Measurements from ENCODE around the gene DENND2D.

DENND2D gene, protein sequence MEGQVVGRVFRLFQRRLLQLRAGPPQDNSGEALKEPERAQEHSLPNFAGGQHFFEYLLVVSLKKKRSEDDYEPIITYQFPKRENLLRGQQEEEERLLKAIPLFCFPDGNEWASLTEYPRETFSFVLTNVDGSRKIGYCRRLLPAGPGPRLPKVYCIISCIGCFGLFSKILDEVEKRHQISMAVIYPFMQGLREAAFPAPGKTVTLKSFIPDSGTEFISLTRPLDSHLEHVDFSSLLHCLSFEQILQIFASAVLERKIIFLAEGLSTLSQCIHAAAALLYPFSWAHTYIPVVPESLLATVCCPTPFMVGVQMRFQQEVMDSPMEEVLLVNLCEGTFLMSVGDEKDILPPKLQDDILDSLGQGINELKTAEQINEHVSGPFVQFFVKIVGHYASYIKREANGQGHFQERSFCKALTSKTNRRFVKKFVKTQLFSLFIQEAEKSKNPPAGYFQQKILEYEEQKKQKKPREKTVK

DNA sequence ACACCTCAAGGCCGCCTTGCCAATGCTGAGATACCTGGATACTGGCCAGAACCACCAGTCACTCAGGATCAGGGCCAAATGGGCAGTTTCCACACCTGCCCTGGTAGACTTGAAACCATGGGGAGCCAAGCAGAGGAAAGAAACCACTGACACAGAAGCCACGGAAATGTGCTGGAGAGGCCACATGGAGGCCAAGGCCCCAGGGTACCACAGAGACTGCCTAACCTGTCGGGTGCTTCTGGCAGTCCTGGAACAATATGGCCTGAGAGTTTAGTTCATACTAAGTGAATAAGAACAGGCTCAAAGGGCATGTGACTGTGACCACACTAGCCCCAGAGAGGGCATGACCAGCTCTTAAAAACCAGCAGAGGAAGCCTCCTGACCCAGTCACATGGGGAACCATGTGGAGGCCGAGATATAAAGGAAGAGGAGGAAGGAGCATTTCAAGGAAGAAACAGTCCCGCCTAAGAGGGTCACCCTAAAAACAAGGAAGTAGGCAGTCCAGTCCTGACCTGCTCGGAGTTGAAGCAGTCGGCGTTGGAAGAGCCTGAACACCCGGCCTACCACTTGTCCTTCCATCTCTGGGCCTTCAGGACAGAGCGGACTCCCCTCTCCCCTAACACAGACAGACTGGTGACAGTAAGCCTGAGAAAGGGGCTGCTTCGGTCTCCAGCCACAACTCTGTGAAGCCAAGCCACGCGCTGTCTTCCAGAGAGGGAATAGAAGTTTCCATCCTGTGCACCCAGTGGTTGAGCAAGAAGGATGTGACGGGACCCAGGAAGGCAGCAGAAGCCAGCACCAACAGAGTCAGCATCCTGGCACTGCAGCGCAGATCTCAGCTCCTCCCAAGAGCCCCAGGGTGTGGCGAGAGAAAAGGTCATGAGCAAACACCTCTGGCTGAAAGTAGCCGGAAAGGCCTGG, at the start of gene DENND2D:
Gene DENND2D, minus strand, starts transcription at position 766 of the 921 bp plus-strand sequence. Its CDS starts 187 bp downstream, at position 579.
- DNase-seq (ENCODE audit: low spot score) (no peak), FAIRE-seq (no peak)

- no peak for FAIRE-seq
- no peak for DNase-seq (ENCODE audit: low spot score)
These were observed 49.5 kb upstream of the DENND2D start for GRCh38 chr1:111249960-111250359.

GRCh38 chr1:111247125-111247838, 46.8 kb upstream of the DENND2D start:
- no peak for FAIRE-seq
- no peak for DNase-seq (ENCODE audit: low spot score)

DNA sequence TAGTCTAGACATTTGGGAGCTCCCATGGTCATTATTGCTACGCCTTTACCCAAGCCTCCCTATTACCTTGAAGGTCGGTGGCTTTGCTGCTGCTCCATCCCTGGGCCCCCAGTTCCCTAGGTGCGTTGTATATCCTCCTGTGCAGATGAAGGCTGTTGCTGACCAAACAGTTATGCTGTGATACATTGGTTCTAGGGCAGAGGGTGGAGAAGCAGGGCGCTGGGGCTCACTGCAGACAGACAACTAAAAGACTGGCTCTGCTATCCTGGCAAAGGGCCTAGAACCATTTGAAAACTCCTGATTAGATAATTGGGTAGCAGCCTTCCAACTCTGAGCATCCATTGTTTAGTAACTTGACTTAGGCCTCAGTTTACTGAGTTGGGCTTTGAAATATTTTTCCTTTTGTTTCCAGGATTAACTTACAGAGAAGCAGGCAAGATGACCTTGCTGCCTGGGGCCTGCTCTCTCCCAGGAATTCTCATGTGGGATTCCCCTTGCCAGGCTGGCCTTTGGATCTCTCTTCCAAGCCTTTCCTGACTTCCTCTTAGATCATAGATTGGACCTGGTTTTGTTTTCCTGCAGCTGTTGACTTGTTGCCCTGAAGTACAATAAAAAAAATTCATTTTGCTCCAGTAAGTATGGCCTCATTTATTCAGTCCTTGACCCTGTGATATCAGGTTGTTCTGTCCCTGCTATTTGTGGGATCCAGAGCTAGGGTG, 42.5 kb upstream of the DENND2D start:
- DNase-seq (ENCODE audit: low spot score) (no peak), FAIRE-seq (no peak)

DNA sequence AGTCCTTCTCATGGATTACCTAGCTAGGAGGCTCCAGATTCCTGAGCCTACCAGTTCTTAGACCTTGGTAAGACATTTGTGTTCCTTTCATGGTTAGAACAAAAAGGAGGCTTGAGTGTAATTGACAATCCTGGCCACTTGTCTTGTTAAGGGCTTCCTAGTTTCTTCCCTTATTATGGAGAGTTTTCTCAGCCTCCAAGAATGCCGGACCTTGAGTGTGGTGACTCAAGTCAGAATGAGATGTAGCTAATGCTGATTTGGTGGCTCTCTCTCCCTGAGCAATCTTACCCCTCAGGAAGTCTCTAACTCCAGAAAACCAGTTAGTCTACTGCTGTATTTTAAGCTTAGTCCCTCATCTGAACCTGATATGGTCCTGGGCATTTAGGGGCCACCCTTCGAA, 41.4 kb upstream of the DENND2D start:
- no peak for DNase-seq (ENCODE audit: low spot score)

DNA sequence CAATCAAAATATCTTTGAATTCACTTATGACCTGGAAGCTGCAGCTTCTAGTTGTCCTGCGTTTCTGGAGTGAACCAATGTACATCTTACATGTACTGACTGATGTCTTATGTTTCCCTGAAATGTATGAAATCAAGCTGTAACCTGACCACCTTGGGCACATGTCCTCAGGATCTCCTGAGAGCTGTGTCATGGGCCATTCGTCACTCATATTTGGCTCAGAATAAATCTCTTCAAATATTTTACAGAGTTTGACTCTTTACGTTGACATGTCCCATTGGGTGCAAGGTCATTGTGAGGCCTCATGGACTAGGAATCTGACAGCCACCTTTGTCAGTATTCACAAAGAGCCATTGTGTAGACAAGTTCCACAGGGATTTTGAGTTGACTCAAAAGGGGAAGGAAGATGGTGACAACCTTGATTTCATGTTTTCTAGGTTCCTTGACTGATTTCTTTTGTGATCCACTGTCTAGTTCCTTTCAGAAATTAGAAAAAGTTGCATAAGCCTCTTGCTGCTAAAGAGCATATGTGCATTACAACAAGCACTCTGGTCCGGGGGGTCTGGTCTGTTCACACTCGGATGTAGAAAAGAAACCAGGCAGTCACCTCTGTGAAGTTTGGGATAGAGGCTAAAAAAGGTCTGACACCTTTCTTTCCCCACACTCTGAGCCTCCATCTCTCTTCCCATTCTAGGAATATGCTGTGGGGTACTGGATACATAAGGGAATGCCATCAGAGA, 37.8 kb upstream of the DENND2D start:
- DNase-seq (ENCODE audit: low spot score): no peak
- FAIRE-seq: no peak

More for the DNA sequence above, 41.4 kb upstream of the DENND2D start:
- no peak for FAIRE-seq

DNA sequence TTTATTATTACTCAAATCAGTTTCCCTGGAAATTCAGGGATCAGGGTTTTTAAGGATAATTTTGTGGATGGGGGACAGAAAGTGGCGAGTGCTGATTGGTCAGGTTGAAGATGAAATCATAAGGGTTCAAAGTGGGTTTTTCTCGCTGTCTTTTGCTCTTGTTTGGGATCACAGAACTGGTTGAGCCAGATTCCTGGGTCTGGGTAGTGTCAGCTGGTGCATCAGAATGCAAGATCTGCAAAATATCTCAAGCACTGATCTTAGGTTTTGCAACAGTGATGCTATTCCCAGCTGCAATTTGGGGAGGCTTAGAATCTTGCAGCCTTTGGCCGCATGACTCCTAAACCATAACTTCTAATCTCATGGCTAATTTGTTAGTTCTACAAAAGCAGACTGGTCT, 36.4 kb upstream of the DENND2D start:
- DNase-seq (ENCODE audit: low spot score) (no peak), FAIRE-seq (no peak)

- DNase-seq (ENCODE audit: low spot score) (no peak), FAIRE-seq (no peak)
These were observed 35.9 kb upstream of the DENND2D start for GRCh38 chr1:111236379-111236778.

- DNase-seq (ENCODE audit: low spot score) (peak; percentile 52), FAIRE-seq (peak; percentile 69)
These were observed 34.4 kb upstream of the DENND2D start for GRCh38 chr1:111234866-111235265.

DNA sequence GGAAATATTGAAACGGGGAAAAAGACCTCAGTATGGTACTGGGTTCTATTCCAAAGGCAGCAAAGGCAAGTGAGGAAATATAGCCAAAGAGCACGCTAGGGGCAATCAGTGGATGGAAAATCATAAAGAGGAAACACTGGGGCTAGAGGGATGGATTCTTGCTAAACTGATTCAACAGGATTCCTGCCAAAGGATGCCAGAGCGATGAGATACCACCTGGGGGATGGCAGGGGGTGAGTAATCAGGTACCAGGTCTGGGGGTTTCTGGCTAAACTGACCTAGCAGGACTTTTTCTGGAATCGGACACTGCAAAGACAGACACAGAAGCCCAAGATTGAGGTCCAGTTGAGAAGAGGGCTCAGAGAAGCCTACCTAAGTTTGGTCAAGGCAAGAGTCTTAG, 33.8 kb upstream of the DENND2D start:
- FAIRE-seq: no peak
- DNase-seq (ENCODE audit: low spot score): peak; percentile 56

- FAIRE-seq (no peak), DNase-seq (ENCODE audit: low spot score) (no peak)
These were observed 31.7 kb upstream of the DENND2D start for GRCh38 chr1:111232134-111232533.

DNA sequence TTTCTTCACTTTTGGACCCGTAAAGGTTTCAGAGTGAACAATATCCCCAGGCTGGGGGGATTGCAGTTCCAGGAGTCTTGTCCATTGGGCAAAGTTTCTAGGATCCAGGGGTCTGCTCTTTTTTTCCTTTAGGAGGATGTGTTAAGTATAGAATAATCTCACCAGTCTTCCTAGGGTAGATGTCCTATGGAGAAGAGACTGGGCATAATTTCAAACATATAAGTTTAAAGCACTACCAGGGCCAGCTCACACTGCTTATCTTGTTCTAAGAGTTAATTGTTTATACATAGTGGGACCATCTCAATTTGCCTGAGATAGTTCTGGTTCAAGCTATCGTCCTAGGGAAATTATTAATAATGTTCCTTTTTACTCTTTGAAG, 28.3 kb upstream of the DENND2D start:
- FAIRE-seq (no peak), DNase-seq (ENCODE audit: low spot score) (no peak)

- DNase-seq (ENCODE audit: low spot score): peak; percentile 89
- no peak for FAIRE-seq
These were observed 27.7 kb upstream of the DENND2D start for GRCh38 chr1:111227851-111228747.

- FAIRE-seq (no peak), DNase-seq (ENCODE audit: low spot score) (no peak)
These were observed 27.0 kb upstream of the DENND2D start, which contains the start of gene CHI3L2 for GRCh38 chr1:111227434-111227833. Gene CHI3L2, plus strand, starts transcription at chr1:111227713. Its CDS starts 17 bp downstream, at chr1:111227730.

DNA sequence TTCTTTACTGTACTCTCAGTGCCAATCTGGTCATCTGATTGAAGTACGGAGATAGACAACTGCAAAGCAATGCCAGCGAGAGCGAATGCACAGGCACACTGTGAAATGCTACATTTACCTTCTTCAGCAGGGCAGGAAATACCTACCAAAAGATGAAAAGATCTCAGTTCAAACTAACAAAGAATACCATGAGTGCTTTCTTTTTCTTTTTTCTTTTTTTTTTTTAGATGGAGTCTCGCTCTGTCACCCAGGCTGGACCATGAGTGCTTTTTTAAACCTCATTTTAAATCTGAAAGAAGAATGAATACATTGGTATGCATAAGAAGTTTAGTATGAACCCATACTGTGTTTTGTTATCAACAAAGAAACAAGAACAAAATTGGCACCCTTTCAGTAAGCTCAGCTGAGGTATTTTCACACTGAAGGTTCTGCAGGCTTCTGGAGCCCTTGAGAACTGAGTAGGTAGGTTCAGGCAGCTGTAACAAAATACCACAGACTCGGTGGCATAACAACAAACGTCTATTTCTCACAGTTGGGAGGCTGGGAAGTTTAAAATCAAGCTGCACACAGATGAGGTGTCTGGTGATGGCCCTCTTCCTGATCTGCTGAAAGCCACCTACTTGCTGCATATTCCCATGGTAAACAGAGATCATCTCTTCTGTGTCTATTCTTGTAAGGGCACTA, 25.4 kb upstream of the DENND2D start:
- DNase-seq (ENCODE audit: low spot score) (no peak), FAIRE-seq (no peak)

GRCh38 chr1:111225091-111225490, 24.6 kb upstream of the DENND2D start:
- FAIRE-seq (no peak), DNase-seq (ENCODE audit: low spot score) (no peak)

DNA sequence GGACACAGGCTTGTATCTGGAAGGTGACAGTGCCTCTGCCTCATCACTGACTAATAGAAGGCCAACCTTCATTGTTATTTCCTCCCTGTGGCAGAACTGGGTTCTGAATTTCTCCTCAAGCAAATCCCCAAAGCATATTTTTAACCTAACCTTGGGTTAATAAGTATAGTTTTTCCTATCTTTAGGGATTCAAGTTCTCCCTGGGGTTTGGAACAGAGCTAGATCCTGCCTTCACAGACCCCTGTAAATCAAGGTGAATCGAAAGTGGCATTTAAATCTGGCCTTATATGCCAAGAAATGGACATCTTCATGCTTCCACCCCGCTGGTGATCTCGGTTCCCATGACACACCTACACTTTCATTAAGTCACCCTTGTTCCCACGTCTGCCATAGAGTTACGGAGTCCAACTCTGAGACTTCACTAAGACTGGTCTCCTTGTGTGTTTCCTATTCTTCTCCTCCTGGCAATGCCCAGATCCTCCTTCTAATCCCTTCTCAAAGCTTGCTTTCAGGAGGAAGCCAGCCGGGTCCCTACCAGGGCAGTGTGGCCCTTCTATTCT, 22.8 kb upstream of the DENND2D start:
- no peak for FAIRE-seq
- no peak for DNase-seq (ENCODE audit: low spot score)
